GM21528 (cell line): ENCODE results near the gene WHRN.

ENCODE experiments used
- ATAC-seq: cut with Tn5 transposase; IDR thresholded peaks from one replicate; pipeline ENCODE4 v1.9.1; 2021; ENCODE audit warnings: mild to moderate bottlenecking, moderate library complexity; ENCODE audit not compliant: unreplicated experiment, low FRiP score

Gene WHRN

DNA sequence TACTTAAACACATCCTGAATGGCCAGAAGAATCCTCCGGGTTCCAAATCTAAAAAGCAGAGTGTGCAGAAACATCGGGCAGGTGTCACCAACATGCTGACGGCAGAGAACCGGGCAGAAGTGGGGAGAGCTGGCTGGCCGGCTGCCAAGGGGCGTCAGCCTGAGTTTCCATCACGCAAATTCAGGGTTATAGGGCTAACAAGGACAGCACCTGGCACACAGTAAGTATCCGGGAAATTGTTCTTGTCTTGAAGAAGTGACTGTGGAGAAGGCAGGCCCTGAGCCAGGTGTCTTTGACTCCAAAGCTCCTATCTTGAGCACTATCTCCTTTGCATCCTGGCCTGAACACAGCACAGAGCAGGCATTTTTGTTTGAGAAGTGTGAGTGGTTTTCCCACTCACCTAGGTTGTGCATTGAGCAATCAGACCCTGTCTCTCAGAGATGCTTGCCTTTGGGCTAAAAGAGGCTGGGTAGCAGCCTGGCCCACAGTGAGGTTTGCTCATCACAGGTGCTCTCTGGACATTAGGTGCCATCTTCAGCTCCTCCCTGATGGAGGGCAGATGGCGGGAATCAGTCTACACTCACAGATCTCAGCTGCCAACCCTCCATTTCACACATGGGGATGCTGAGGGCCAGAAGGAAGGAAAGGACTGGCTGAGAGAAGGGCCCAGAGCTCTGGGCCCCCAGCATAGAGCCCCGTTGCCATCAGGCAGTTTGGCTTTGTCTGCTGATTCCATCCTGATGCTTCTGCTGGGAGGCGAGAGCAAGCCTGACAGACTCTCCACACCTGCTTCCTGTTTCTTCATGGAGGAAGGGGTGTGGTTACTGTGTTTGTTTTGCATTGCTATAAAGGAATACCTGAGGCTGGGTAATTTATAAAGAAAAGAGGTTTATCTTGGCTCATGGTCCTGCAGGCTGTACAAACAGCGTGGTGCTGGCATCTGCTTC, 52.8 kb downstream of the WHRN start:
- ATAC-seq: no peak

DNA sequence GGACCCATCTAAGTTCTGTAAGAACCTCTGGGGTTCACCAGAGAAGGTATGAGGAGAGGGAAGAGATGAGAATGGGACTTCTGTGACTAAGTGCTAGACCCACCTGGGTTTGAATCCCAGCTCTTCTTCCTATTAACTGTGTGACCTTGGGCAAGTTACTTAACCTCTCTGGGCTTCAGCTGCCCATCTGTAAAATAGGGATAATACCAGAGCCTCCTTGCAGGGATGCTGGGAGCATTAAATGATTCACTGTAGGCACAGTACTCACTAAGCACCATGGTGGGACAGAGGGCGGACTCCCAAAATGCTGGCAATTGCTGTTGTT, 53.6 kb downstream of the WHRN start:
- ATAC-seq: no peak

DNA sequence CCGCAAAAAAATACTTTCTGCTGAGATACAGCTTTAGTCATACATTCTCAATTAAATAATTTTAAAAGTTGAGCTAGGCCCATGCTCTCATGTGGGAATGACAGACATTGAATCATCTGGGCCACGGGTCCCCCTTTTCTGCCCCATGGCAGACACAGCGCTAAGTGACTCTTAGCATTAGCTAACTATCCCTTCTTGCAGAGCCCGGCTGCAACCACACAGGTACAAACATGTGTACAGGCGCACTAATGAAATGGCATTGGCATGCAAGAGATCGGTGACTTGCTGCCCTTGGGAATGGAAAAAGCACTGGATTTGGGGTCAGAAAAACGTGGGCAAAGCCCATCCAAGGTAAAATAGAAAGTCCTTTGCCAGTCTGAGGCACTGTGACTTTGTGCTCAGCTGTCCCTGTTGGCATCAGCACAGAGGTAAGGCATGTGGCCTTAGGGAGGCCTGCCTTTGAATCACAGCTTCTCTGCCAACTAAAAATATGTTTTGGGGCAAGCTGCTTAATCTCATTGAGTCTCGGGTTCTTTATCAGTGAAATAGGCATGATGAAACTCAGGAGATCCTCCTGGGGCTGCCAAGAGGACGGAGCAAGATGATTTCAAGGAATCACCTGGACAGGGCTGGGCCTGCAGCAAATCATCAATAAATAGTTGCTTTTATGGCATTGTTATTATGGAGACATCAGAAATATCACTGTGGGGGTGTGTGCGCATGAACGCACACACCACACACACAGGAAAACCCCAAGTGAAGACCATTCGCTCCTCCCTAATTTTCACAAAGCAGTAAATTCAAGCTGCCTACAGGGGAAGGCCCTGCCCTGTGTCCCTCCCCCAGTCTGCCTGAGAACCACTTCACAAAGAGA, 54.2 kb downstream of the WHRN start:
- no peak for ATAC-seq

DNA sequence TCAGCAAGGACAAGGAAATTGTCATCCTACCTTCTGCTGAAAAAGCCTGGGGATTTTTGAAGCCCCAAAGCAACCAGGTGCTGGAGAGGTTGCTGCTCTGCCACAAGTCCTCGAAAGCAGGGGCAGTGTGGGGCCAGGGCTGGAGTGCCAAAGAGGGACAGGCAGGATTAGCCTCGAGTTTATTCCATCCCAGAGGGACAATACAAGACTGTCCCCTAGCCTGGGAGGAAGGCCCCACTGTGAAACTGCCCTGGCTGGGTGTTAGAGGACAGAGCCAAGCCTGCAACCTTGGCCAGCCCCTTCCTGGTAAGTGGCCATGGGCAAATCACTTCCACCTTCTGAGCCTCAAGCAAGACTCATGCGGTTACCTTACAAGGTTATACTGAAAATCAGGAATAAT, 55.1 kb downstream of the WHRN start:
- no peak for ATAC-seq

DNA sequence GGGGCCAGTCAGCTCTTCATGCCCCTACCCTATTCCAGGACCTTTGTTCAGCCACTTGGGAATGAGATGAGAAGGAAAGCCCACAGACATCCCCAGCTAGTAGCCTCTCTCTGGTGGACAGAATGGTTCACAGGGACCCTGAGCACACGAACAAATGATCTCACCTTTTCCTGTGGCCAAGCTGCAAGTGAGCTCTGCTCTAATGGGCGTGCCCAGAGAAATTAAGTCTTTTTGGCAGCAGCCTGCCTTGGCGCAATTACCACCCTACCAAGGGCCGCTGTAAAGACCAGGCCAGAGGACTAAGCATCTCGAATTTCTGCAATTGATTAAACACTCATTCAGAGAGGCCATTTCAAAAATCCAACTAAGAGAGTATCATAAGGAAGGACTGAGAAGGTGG, 56.0 kb downstream of the WHRN start:
- no peak for ATAC-seq

DNA sequence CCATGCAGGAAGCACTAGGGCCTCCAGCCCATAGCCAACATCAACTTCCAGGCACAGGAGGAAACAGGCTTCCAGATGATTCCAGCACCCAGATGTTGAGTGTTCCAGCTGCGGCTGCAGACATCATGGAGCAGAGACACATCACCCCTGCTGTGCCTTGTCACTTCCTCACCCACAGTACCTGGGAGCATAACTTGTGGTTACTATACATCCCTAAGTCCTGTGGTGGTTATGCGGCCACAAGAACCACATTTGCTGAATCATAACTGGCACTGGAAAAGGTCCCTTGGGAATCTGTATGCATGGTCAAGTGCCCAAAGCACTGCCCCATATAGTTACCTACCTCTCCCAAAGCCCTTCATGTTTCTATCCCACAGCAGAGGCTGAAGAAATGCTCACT, 56.6 kb downstream of the WHRN start:
- ATAC-seq: no peak

DNA sequence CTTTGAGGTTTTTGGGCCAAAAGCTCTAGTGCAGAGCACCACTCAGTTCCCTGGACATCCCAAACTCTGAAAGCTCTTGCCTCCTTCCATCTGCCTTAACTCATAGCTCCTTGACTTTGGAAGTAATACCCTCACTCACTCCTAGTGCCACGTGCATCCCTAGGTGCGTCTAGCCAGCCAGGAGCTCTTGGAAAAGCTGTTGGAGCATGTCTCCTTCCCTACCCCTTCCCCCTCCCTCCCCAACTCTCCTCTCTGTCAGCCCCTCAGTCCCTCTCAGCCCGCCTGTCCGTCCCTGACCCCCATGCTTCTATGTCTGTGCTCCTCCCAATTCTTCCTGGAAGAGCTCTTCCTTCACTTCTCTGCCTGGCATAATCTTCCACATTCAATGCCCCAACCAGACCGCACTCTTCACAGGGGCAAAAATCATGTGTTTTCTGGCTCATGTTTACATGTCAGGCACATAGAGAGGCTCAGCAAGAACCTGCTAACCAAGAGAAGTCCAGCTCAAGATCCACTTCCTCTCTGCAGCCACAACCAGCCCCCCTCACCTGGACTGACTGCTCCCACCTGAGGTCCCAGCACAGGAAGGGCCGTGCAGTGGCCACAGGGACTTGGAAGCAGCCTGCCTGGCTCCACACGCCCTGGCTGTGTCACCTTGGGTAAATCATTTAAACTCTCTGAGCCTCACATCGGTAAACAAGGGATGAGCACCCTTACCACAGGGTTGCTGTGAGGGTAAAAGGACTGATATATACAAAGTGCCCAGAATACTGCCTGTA, 58.4 kb downstream of the WHRN start:
- no peak for ATAC-seq

DNA sequence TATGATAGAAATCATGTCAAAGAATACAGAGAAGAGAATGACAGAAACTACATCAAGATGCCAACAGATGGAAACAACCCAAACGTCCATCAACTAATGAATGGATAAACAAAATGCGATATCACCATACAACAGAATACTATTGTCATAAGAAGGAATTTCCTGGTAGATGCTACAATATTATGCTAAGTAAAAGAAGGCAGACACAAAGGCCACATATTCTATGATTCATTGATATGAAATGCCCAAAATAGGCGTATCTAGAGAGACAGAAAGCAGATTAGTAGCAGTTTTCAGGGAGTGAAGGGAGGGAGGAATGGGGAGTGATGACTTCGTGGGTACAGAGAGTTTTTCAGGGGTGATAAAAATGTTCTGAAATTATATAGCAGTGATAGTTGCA, 59.2 kb downstream of the WHRN start:
- ATAC-seq: no peak

DNA sequence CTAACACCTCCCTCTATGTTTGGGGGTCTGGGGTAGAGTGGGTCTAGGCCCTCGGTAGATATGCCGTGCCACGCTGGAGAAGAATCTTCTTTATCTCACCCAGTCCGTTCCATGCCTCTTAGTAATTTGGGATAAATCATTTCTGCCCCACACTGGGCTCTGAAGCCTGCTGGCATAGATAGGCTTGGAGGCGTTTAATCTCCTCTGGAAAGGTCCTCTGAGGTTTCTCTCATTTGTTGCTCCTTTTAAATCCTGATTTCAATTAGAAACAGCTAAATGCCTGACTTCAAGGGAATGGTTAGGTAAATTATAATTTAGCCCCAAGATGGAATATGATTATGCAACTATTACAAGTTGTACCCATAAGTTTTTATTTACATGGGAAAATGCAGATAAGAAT, 59.7 kb downstream of the WHRN start:
- ATAC-seq: no peak

DNA sequence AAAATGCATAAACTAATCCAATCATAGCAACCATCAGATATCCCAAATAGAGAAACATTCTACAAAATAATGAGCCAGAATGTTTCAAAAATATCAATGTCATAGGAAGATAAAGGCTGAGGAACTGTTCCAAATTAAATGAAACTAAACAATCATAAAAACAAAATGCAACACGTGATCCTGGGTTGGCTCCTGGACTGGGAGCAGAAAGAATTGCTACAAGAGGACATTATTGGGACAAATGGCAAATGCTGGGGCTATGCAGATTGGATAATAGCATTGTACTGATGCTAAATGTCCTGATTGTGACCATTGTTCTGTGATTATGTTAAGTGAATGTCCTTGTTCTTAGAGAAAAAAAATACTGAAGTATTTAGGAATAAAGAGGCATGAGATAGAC, 63.3 kb downstream of the WHRN start:
- no peak for ATAC-seq

DNA sequence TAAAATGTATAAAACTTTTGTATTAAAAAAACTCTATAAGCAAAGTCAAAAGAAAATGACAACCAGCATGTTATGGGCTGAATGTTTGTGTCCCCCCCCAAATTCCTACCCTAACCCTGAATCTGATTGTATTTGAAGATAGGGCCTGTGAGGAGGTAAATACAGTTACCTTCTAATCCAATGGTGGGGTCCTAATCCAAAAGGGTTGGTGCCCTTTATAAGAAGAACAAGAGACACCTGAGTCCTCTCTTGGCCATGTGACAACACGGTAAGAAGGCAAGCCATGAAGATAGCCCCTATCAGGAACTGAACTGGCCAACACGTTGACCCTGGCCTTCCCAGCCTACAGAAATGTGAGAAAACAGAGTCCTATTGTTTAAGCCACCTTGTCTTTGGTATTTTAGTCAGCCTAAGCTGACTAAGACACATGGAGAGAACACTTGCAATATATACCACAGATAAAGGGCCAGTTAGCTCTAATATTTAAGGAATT, 67.8 kb downstream of the WHRN start:
- no peak for ATAC-seq

DNA sequence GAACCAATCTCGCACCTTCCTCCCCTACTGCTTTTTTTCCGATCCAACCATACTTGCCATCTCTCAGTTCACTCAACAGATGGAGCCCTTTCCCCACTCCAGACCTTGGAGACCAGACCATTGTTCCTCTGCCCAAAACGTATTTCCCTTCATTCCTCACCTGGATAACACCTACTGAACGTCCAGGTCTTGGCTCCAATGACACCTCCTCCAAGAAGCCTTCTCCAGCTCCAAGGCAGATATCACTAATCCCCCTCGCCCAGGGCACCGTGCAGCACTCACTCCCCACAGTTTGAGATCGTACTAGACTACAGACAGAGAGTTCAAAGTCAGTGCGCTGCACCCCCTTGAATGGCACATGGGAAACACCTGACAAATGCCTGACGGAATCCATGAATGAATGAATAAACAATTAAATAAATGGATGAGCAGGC, 70.4 kb downstream of the WHRN start:
- ATAC-seq: no peak

DNA sequence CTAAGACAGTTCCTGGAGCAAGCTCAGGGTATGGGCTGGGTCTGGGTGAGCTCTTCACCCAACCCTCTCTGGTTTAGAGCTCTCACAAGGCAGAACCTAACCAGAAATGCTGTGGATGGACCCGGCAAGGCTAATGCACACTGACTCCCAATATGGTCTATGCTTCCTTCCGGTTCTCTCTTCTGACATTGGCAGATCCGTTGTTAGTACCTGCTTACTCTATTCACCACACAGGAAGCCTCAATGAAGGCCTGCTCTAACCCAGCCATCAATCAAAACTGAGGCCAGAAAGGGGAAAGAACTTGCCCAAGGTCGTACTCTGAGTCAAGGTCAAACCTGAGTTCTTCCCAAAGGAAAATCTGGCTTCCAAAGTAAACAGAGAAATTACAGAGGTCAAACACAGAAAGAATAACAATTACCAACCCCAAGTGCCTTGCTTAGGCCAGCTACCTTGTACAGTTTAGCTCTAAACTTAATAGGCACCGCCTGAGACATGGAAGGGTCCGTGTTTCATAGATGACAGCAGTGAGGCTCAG, 71.5 kb downstream of the WHRN start:
- ATAC-seq: no peak

DNA sequence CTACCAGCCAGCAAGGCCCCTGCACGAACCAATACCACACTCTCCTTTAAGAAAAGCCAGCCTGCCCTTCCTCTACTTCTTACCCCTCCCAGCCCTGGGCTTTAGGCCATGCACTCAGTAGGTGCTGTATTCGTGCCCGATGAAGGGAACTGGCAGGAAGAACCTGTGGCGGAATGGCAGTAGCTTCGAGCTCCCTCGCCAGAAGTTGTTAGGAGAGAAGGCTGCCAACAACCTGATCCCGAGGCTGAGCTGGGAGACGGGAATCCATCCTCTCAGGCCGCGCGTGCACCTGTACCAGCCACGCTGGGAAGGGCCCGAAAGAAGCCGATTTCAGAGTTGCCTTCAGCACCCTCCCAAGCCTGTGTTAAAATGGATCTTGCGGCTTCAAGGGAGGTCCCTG, 72.2 kb downstream of the WHRN start:
- no peak for ATAC-seq

DNA sequence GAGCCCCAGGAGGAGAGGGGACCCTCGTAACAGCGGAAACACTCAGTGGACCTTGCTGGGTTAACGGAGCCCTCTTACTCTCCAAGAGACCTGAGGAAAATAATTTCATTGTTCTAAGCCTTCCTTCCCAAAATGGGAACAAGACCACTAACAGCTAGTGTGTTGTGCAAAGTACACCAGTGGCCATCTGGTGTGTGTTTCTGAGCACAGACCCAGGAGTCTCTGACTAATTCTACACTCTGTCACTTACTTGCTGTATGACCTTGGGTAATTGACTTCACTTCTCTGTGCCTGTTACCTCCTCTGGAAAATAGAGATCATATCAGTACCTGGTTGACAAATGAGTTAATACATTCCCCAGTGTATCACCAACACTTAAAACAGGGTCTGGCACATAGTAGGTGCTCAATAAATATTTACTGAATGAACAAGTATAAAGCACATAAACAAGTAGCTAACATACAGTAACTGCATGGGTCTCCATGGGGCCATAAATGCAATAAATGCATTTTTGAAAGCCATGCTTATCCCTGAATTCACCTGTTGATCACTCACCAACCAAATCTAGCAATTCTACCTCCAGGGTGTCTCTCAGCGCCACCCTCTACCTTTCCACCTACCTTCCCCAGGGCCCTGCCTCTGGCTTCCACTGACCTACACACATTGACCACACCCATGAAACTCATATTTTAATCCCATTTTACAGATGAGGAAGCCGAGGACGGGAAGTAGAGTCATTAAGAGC, 72.8 kb downstream of the WHRN start:
- ATAC-seq: no peak

DNA sequence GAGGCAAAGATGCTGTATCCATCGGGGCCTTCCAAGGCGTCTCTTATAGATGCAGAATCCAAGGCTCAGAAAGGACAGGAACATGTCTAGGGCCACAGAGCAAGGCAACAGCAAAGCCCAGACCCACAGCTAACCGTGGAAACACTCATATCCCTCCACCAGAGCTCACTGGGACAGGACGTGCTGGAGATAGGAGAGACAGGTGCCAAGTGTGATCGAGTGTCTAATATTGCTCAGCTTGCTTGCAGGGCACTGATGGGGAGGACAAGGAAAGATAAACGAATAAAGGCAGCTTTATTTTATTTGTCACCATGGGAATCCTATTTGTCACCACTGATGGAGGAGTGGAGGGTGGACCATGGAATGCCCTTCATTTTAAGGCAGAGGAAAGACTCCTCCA, 73.5 kb downstream of the WHRN start:
- no peak for ATAC-seq

DNA sequence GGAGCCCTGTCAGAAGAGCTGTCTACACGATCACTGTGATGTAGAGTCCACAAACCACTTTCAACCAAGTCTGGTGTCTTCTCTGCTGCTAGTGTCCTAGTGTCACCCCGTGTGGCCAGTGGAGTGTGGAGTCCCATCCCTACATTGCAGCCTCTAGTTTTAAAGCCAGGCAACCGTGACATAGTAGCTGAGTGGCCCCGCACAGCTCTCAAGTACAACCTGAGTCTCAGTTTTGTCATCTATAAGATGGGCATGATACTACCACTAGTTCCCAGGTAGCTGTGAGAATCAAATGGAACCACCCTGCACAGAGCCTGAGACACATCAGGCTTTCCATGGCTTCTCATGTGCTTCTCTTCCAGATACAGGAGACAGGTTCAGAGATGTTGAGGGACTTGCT, 74.3 kb downstream of the WHRN start:
- no peak for ATAC-seq

DNA sequence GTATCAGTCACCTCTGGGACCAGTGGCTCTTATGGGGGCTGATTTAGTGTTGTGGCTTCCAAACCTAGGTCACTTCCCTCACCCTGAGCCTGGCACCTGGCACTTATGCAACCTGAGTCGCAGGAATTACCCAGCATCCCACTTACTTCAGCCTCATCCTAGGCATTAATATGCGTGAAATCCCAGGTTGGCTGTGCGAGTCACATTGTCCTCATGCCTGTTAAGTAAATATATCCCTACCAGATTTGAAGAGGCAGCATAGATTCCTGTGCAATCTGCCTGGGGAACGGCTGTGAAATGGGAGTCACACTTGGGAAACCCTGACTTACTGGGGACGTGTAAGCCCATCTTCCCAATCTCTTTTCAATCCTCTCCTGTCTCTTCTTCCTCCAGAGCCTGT, 74.8 kb downstream of the WHRN start:
- ATAC-seq: no peak

DNA sequence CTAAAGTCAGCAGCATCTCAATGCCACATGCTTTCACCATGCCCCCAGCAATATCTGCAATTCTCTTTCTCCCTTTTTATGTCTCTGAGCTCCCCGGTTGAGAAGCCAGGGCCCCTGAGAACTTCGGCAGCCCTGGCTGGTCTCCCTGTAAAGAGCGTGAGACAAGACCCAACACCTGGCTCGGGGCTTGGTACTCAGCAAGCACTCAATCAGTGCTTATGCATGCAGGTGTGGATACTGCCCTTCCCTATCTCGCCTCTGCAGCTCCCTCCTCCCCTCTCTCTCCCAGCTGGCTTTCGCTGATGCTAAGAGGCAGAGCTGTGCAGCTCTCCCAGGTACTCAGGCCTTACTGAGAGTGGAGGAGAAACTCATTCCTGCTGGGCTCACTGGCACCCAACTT, 75.8 kb downstream of the WHRN start:
- ATAC-seq: no peak

DNA sequence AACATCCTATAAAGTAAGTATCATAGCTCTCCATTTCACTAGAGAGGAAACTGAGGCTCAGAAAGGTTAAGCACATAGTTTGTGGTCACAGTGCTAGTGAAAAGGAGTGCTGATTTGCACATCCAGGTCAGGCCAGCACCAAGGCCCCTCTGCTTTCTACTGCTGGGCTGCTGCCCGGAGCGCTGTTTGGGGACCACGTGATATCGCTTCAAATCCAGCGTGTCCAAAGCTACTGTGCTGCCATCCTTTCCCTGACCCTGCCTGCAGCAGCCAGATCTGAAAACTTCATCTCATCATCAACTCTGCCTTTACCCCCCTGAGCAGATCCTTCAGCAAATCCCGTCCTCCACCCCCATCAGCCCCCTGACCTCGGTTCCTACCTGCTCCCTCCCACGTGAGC, 76.8 kb downstream of the WHRN start:
- ATAC-seq: no peak
